HG02759 (cell line): Measurements from ENCODE around the gene UBAC2.
A peak's percentile ranks its signal among the peaks of the same experiment; 100 is the strongest.

Experiments used
- ATAC-seq: cut with Tn5 transposase; IDR thresholded peaks from one replicate; pipeline ENCODE4 v1.9.1; 2021; ENCODE audit warnings: mild to moderate bottlenecking, moderate library complexity; ENCODE audit not compliant: unreplicated experiment

The UBAC2 gene

GRCh38 chr13:99289674-99290337 lies 89.2 kb downstream of the UBAC2 start:
- ATAC-seq, result no peak

GRCh38 chr13:99290894-99291293 lies 90.2 kb downstream of the UBAC2 start:
- no peak for ATAC-seq

- no peak for ATAC-seq
Measured at GRCh38 chr13:99293178-99293577, 92.5 kb downstream of the UBAC2 start.

- ATAC-seq, result no peak
Measured at GRCh38 chr13:99294198-99294597, 93.5 kb downstream of the UBAC2 start.

GRCh38 chr13:99294958-99295357 lies 94.3 kb downstream of the UBAC2 start:
- ATAC-seq, result no peak

- no peak for ATAC-seq
Measured at GRCh38 chr13:99295488-99296252, 95.0 kb downstream of the UBAC2 start.

GRCh38 chr13:99296398-99296797 lies 95.7 kb downstream of the UBAC2 start:
- ATAC-seq, result peak; percentile 50

- ATAC-seq, result no peak
Measured at GRCh38 chr13:99297331-99297730, 96.7 kb downstream of the UBAC2 start.

- ATAC-seq, result no peak
Measured at GRCh38 chr13:99298056-99298455, 97.4 kb downstream of the UBAC2 start.

GRCh38 chr13:99299256-99299919 lies 98.7 kb downstream of the UBAC2 start:
- no peak for ATAC-seq

- ATAC-seq, result no peak
Measured at GRCh38 chr13:99299920-99300341, 99.3 kb downstream of the UBAC2 start.

- no peak for ATAC-seq
Measured at GRCh38 chr13:99301056-99301838, 100.6 kb downstream of the UBAC2 start.

- no peak for ATAC-seq
Measured at GRCh38 chr13:99301913-99302636, 101.4 kb downstream of the UBAC2 start.

GRCh38 chr13:99302637-99303505 lies 102.2 kb downstream of the UBAC2 start:
- peak; percentile 21 for ATAC-seq

- no peak for ATAC-seq
Measured at GRCh38 chr13:99303863-99304521, 103.3 kb downstream of the UBAC2 start.

GRCh38 chr13:99304541-99304940 lies 103.9 kb downstream of the UBAC2 start:
- ATAC-seq, result no peak

GRCh38 chr13:99305158-99305557 lies 104.5 kb downstream of the UBAC2 start:
- ATAC-seq, result no peak

GRCh38 chr13:99305566-99305965 lies 104.9 kb downstream of the UBAC2 start:
- no peak for ATAC-seq

GRCh38 chr13:99307247-99307646 lies 106.6 kb downstream of the UBAC2 start, which contains the start of gene GPR183:
TSS of gene GPR183 (minus strand) at chr13:99307399. CDS start at chr13:99296145, 11,254 bp downstream.
- peak; percentile 55 for ATAC-seq
